GM15510 (cell line): ENCODE results near the gene JAG1.

Experiments
- POLR2A ChIP-seq: IDR thresholded peaks from 3 replicates; pipeline ENCODE4 v1.6.1; 2011; ENCODE audit warnings: borderline replicate concordance; ENCODE audit not compliant: insufficient read length; ENCODE audit errors: extremely low read depth

Gene JAG1

GRCh38 chr20:10673842-10674683 is at the start of gene JAG1:
Gene JAG1, minus strand, starts transcription at chr20:10673999. Its CDS starts 469 bp downstream, at chr20:10673530.
- peak; percentile 77 for TF ChIP-seq POLR2A

- TF ChIP-seq POLR2A: no peak
Observed at GRCh38 chr20:10721976-10722375, 48.2 kb upstream of the JAG1 start.

GRCh38 chr20:10721137-10721896 is 47.5 kb upstream of the JAG1 start:
- TF ChIP-seq POLR2A: no peak

GRCh38 chr20:10720565-10720964 is 46.8 kb upstream of the JAG1 start:
- no peak for TF ChIP-seq POLR2A

GRCh38 chr20:10719740-10720385 is 46.1 kb upstream of the JAG1 start:
- no peak for TF ChIP-seq POLR2A

- TF ChIP-seq POLR2A: no peak
Observed at GRCh38 chr20:10718661-10719060, 44.9 kb upstream of the JAG1 start.

GRCh38 chr20:10716855-10717254 is 43.1 kb upstream of the JAG1 start:
- TF ChIP-seq POLR2A: no peak

GRCh38 chr20:10715035-10715434 is 41.2 kb upstream of the JAG1 start:
- no peak for TF ChIP-seq POLR2A

GRCh38 chr20:10714236-10714975 is 40.6 kb upstream of the JAG1 start:
- TF ChIP-seq POLR2A: no peak

- TF ChIP-seq POLR2A: no peak
Observed at GRCh38 chr20:10713161-10713560, 39.4 kb upstream of the JAG1 start.

- no peak for TF ChIP-seq POLR2A
Observed at GRCh38 chr20:10711903-10712451, 38.2 kb upstream of the JAG1 start.

GRCh38 chr20:10710991-10711775 is 37.4 kb upstream of the JAG1 start:
- no peak for TF ChIP-seq POLR2A

GRCh38 chr20:10709916-10710315 is 36.1 kb upstream of the JAG1 start:
- no peak for TF ChIP-seq POLR2A

GRCh38 chr20:10708351-10709185 is 34.8 kb upstream of the JAG1 start:
- no peak for TF ChIP-seq POLR2A

GRCh38 chr20:10707791-10708190 is 34.0 kb upstream of the JAG1 start:
- no peak for TF ChIP-seq POLR2A
